ENCODE data around the gene CDS2. TPM values are rescaled to one million over a fixed set of nuclear protein-coding genes. Genes with fewer than 3 reads are reported as not detected.

Gene CDS2
- polyA plus RNA-seq, 2 of the 4 experiments (the other 2 are of a cell fraction), result 44.0 to 106 TPM

DNA sequence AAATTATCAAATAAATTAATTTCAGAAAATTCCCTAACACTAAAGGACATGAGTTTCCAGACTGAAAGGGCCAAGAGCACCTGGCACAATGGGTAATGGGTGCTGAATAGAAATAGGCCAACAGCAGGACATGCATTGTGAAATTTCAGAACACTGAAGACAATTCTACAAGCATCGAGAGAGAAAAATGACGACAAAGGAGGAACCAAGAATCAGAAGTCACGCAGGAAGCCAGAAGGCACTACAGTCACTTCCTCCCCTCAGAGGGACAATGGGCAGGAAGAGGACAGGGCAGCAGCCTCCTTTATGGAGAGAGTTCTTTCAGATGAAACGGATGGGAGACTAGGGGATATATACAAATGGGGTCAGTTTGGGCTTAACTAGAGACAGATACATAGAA is 36.6 kb upstream of the CDS2 start (continued):
- TF ChIP-seq, protein P1, sequence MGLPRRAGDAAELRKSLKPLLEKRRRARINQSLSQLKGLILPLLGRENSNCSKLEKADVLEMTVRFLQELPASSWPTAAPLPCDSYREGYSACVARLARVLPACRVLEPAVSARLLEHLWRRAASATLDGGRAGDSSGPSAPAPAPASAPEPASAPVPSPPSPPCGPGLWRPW (IDR thresholded peaks at IDR 0.05), result no peak
- TF ChIP-seq CBX2 (IDR thresholded peaks at IDR 0.05; ENCODE audit: borderline replicate concordance, low read depth), result no peak
- no peak for TF ChIP-seq ZFP36 (IDR thresholded peaks at IDR 0.05; ENCODE audit: borderline replicate concordance, partially characterized antibody)
- no peak for TF ChIP-seq POLR2A (IDR thresholded peaks at IDR 0.05; ENCODE audit: low read length)

DNA sequence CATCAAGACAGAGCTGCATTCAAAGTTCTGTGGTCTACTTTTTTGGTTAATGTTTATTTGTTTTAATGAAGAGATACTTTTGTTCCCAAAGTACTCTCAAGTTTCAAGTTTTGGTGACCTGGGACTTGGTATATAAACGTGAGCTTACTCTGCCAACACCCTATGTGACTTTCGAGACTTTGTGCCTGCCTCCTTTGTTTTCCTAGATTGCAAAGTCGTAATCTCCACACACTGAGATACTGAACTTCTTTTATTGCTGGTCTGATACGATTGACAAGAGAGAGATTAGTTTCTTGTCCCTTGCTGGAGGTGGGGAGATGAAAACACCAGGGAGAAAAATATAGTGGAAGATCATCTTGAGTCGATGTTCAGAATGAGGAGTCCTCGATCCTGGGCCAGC is 34.9 kb upstream of the CDS2 start:
- no peak overlapping the region for H3K27ac ChIP-seq
- no peak for ATAC-seq
- H3K4me1 ChIP-seq, result no peaks in the 10 kb centered on the region
- POLR2A ChIA-PET, result interaction anchor here (0.8 kb wide), 1 partner anchor 12 kb away, joined by 4 read pairs; no protein-coding TSS in a partner anchor
- H3K4me2 ChIP-seq, result no peak overlapping the region
- no peaks in the 10 kb centered on the region for H3K9me3 ChIP-seq
- peak; percentile 65 for FAIRE-seq
- DNase-seq (ENCODE audit: low read depth in 1 of 2, low spot score in 1 of 2), result no peak
- CTCF ChIA-PET, result interaction anchor here (0.8 to 2.8 kb wide), 5 partner anchors 9 to 351 kb away, joined by 3 to 33 read pairs (median 3); no protein-coding TSS in a partner anchor
- no peak for TF ChIP-seq RARB (CRISPR knock-in tag; IDR thresholded peaks at IDR 0.05)
- TF ChIP-seq, protein P2, sequence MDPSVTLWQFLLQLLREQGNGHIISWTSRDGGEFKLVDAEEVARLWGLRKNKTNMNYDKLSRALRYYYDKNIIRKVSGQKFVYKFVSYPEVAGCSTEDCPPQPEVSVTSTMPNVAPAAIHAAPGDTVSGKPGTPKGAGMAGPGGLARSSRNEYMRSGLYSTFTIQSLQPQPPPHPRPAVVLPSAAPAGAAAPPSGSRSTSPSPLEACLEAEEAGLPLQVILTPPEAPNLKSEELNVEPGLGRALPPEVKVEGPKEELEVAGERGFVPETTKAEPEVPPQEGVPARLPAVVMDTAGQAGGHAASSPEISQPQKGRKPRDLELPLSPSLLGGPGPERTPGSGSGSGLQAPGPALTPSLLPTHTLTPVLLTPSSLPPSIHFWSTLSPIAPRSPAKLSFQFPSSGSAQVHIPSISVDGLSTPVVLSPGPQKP (IDR thresholded peaks at IDR 0.05; ENCODE audit: low read depth, low read length), result no peak
- TF ChIP-seq CBX2 (IDR thresholded peaks at IDR 0.05; ENCODE audit: borderline replicate concordance, low read depth), result no peak
- TF ChIP-seq, protein P3, sequence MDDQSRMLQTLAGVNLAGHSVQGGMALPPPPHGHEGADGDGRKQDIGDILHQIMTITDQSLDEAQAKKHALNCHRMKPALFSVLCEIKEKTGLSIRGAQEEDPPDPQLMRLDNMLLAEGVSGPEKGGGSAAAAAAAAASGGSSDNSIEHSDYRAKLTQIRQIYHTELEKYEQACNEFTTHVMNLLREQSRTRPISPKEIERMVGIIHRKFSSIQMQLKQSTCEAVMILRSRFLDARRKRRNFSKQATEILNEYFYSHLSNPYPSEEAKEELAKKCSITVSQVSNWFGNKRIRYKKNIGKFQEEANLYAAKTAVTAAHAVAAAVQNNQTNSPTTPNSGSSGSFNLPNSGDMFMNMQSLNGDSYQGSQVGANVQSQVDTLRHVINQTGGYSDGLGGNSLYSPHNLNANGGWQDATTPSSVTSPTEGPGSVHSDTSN (IDR thresholded peaks at IDR 0.05), result no peak
- TF ChIP-seq, protein P4, sequence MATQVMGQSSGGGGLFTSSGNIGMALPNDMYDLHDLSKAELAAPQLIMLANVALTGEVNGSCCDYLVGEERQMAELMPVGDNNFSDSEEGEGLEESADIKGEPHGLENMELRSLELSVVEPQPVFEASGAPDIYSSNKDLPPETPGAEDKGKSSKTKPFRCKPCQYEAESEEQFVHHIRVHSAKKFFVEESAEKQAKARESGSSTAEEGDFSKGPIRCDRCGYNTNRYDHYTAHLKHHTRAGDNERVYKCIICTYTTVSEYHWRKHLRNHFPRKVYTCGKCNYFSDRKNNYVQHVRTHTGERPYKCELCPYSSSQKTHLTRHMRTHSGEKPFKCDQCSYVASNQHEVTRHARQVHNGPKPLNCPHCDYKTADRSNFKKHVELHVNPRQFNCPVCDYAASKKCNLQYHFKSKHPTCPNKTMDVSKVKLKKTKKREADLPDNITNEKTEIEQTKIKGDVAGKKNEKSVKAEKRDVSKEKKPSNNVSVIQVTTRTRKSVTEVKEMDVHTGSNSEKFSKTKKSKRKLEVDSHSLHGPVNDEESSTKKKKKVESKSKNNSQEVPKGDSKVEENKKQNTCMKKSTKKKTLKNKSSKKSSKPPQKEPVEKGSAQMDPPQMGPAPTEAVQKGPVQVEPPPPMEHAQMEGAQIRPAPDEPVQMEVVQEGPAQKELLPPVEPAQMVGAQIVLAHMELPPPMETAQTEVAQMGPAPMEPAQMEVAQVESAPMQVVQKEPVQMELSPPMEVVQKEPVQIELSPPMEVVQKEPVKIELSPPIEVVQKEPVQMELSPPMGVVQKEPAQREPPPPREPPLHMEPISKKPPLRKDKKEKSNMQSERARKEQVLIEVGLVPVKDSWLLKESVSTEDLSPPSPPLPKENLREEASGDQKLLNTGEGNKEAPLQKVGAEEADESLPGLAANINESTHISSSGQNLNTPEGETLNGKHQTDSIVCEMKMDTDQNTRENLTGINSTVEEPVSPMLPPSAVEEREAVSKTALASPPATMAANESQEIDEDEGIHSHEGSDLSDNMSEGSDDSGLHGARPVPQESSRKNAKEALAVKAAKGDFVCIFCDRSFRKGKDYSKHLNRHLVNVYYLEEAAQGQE (IDR thresholded peaks at IDR 0.05), result no peak
- no peak for TF ChIP-seq KDM5A (IDR thresholded peaks at IDR 0.05)
- TF ChIP-seq RNF2 (IDR thresholded peaks at IDR 0.05; ENCODE audit: borderline replicate concordance, low read depth), result no peak
- TF ChIP-seq EP300 (IDR thresholded peaks at IDR 0.05), result no peak
- TF ChIP-seq, protein P5, sequence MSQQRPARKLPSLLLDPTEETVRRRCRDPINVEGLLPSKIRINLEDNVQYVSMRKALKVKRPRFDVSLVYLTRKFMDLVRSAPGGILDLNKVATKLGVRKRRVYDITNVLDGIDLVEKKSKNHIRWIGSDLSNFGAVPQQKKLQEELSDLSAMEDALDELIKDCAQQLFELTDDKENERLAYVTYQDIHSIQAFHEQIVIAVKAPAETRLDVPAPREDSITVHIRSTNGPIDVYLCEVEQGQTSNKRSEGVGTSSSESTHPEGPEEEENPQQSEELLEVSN (IDR thresholded peaks at IDR 0.05; ENCODE audit: borderline replicate concordance, low read depth), result no peak
- no peak for TF ChIP-seq HDAC2 (IDR thresholded peaks at IDR 0.05)
- no peak for TF ChIP-seq ZC3H11A (IDR thresholded peaks at IDR 0.05)
- TF ChIP-seq POLR2A (IDR thresholded peaks at IDR 0.05; ENCODE audit: low read length), result no peak
- TF ChIP-seq, protein P6, sequence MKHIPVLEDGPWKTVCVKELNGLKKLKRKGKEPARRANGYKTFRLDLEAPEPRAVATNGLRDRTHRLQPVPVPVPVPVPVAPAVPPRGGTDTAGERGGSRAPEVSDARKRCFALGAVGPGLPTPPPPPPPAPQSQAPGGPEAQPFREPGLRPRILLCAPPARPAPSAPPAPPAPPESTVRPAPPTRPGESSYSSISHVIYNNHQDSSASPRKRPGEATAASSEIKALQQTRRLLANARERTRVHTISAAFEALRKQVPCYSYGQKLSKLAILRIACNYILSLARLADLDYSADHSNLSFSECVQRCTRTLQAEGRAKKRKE (CRISPR knock-in tag; IDR thresholded peaks at IDR 0.05; ENCODE audit: low read depth), result no peak
- TF ChIP-seq BHLHE40 (IDR thresholded peaks at IDR 0.05; ENCODE audit: low read depth, low read length), result no peak
- no peak for TF ChIP-seq FOSL2 (IDR thresholded peaks at IDR 0.05)
- TF ChIP-seq FOSL2 (CRISPR knock-in tag; IDR thresholded peaks at IDR 0.05), result no peak
- no peak for TF ChIP-seq MAZ (IDR thresholded peaks at IDR 0.05; ENCODE audit: borderline replicate concordance, low read depth, low read length)
- TF ChIP-seq NPAS2 (CRISPR knock-in tag; IDR thresholded peaks at IDR 0.05; ENCODE audit: borderline replicate concordance), result no peak
- no peak for TF ChIP-seq ZSCAN20 (CRISPR knock-in tag; IDR thresholded peaks at IDR 0.05)
- no peak for TF ChIP-seq SREBF2 (IDR thresholded peaks at IDR 0.05)
- no peak overlapping the region for H3K4me3 ChIP-seq
- WGBS (ENCODE audit: missing lambda C conversion rate), result 89% methylated on average over 6 of the region's 6 CpGs
